GM18861 (cell line): ENCODE data around the gene DCLK3.

Source experiments
- ATAC-seq: cut with Tn5 transposase; IDR thresholded peaks from one replicate; pipeline ENCODE4 v1.9.1; 2021; ENCODE audit not compliant: unreplicated experiment

DCLK3 gene, protein sequence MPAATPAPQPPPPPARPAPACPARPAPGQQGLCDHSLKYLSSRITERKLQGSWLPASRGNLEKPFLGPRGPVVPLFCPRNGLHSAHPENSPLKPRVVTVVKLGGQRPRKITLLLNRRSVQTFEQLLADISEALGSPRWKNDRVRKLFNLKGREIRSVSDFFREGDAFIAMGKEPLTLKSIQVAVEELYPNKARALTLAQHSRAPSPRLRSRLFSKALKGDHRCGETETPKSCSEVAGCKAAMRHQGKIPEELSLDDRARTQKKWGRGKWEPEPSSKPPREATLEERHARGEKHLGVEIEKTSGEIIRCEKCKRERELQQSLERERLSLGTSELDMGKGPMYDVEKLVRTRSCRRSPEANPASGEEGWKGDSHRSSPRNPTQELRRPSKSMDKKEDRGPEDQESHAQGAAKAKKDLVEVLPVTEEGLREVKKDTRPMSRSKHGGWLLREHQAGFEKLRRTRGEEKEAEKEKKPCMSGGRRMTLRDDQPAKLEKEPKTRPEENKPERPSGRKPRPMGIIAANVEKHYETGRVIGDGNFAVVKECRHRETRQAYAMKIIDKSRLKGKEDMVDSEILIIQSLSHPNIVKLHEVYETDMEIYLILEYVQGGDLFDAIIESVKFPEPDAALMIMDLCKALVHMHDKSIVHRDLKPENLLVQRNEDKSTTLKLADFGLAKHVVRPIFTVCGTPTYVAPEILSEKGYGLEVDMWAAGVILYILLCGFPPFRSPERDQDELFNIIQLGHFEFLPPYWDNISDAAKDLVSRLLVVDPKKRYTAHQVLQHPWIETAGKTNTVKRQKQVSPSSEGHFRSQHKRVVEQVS

DNA sequence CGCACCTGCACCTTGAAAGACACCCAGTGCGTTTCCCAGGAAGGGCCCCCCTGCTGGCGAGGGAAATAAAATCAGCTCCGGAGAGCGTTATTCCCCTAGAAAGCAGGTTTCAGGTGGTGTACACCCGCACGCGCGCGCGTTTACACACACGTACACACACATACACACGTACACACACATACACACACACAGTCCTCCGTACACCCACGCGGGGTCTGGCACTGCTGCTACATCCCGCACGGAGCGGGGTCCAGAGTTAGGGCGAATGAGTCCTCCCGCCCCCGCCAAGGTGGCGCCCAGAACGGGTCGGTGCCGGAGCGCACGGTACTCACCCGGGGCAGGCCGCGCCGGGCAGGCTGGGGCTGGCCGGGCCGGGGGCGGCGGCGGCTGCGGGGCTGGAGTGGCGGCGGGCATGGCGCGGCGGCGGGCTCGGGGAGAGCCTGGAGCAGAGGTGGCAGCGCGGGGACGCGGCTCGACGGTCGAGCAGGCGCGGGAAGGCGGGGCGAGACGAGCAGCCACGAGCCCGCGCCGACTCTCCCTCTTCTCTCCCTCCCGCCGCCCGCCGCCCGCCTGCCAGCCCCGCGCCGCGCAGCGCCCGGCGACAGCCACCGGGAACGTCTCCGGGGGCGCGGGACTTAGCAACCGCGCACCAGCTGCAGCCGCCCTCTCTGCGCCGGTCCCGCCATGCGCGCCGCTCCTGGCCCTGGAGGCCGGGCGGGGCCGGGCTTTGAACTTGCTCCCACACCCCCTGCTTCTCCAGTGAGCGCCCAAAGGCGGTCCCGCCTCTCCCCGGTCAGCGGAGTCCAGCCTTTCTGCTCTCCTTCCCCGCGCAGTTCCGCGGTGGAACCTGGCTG is at the start of gene DCLK3:
DCLK3 (minus strand) TSS at position 704 of the 854 bp plus-strand sequence; CDS start at position 414, 290 bp downstream.
- ATAC-seq = no peak

DNA sequence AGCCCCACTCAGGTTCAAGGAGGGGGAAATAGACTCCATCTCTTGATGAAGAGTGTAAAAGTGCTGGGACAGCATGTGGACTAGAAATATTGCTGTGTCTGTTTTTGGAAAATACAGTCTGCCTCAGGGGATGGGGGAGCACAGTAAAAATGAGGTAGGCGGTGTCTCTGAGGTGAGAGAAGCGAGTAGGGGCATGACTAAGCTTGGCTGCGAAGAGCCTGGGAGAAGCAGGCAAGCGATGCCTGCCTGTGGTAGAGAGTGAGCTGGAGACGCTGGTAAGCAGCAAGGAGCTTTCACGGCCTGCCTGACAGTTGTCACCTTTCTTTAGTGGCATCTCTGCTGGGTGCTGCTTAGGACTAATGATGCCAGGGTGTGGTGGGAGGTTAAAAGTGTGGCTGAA is 49.0 kb upstream of the DCLK3 start:
- no peak for ATAC-seq

DNA sequence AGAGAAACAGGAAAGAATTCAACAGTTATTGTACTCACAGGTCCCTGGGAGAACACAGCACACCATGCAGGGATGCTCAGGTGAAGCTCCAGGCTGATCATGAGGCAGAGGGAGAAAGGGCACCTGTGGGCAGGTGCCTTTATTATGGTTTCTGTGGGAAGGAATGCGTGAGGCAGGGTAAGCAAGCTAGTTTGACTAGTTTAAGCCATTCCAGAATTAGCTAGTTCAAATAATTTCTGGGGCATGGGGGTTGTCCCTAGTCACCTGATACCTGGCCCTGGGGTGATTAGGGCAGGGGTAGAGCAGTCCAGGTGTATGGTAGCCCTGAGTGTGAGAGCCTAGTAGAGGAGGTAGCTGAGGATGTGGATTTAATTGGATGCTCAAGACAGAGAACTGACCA is 47.9 kb upstream of the DCLK3 start:
- ATAC-seq = no peak

DNA sequence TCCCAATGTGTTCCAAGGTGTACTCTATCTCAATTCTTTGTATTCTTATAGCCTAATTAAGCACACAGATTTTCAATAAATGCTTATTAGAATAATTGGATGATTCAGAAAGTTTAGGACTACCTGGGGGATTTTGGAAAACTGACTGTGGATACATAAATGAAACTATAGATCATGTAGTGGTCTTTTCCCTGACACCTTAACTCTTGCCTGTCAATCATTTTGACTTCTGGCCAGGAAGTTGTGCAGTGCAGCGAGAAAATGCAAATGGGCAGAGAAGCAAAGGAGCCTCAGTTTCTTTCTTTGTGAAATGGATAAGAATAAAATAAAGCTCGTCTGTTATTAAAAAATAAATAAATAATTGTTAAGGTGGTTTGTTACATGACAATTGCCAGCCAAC is 47.4 kb upstream of the DCLK3 start:
- ATAC-seq = no peak

DNA sequence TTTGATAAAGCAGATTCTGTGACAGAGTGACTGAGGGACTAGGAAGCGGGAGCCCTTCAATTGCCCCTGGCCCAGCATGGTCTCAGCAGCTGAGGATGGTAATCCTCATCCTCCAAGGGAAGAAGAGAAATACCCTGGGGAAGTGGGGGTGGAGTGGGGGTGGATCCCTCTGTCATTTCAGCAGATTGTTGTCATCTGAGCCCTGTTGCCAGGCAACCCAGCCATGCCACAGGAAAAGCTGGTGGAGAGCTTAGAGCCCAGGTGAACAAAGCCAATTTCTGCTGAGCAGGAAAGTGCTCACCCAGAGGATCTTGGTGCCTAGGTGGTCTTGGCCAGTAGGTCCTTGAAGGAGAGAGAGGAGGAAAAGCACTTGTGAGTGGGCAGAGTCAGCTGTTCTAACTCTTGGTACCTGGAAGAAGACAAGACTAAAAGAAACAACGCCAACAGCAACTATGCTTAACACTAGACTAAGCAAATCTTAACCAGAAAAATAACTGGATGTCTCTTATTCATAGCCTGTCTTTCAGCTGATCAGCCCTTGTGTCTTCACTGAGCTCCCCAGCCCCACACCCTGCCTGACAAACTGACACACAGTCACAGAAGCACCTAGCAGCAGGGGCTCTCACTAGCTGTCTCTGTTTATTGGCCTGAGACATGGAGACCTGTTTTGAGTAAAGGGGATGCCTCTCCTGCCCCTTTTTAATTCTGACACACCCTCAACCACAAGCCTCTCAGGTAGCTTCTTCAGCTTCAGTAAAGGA is 40.1 kb upstream of the DCLK3 start:
- ATAC-seq = no peak

DNA sequence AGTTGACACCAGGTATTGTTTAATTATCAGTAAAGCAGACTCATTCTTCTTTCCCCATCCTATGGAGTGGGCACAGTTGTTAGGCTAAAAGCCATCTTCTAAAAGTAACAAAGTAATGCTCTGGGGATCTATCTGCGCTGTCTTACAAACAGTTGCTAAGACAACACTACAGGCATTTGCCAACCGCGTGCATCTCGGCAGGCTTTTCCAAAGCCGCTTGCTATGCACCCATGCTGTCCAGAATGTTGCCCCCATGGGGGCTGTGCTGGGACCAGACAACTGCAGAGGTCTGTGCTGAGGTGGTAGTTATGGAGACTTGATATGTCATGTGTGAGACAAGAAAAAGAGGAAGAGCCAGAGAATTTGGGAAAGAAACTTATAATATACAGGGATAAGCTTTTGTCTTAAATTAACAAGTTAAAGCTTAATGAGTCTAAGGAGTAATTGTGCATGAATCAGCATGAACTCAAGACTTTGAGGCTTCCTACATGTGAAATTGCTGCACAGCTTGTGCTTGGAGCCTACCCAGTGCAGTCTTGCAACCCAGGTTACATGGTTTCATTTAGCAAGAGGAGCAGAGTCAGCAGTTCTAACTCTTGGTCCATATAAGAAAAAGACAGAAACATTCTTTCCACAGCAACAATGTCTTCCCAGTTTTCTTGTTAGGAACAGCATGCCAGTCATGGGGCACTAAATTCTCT is 38.9 kb upstream of the DCLK3 start:
- ATAC-seq = no peak

DNA sequence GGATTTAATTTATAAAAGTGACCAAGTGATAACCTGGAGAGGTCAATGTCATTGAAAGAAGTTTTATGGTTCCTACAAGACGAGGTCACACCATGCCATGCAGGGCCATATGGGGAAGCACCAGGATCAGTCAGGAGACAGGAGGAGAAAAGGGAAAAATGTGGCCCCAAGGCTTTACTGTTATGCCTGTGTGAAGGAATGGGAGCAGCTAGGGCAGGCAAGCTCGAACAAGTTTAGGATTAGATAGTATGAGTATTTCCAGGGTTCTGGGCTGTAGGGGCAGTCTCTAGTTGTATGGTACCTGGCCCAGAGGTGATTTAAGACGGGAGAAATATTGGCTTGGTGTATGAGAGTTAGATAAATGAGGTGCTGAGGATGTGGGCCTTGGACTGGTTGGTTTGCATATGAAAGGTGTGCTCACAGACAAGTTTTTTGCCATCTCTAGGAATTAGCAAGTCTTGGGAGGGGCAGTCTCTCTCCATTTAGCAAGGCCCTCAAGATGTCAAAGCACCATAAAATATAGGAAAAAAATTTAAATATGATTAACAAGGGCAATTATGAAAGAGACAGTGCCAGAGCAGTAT is 36.3 kb upstream of the DCLK3 start:
- no peak for ATAC-seq

DNA sequence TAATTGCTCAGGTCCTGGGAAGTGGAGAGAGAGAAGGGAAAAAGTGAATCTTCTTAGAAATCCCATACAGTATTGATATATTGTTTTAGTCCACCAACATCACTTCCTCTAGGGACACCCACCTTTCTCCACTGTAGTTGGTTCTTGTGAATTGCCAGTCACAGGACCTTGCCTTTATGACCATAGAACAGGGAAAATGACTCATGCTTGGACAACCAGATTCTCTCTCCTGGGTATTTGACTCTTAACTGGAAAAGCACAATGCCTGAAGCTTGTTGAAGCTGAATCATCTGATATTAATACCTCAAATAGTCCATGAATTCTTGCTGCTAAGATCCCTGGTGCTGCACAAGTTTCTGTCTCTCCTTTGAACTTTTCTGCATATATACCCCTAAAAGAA is 32.5 kb upstream of the DCLK3 start:
- no peak for ATAC-seq

DNA sequence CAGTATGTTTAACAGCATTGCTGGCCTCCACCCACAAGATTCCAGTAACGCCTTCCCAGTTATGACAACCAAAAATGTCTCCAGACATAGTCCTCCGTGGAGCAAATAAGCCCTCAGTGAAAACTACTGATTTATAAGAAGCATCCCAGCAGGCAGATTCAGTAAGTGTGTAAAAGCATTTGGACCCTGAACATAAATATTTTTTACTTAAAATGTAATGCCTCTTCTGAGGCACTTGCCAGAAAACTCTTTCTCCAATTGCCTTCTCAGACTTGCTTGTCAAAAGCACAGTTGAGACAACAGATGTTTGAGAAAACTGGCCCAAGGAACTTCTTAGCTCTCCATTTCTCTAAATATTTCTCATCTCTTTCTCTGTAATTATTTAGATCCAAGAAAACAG is 31.8 kb upstream of the DCLK3 start:
- no peak for ATAC-seq

DNA sequence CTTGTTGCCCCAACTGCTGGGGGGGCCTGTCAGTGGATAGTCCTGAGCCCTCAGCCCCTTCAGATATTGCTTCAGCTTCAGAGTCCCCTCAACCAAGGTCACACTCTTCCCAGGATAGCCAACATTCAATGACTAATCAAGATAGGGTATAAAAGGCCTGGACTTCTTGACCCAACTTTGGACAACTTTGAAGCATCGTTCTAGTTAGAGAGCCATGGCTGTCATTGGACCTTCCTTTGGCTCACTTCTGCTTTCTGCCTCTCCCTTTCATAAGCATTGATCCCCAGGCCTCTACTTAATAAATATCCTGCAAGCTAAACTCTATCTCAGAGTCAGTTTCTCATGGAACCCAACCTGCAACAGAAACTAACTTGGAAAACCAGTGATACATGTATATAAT is 31.3 kb upstream of the DCLK3 start:
- no peak for ATAC-seq

DNA sequence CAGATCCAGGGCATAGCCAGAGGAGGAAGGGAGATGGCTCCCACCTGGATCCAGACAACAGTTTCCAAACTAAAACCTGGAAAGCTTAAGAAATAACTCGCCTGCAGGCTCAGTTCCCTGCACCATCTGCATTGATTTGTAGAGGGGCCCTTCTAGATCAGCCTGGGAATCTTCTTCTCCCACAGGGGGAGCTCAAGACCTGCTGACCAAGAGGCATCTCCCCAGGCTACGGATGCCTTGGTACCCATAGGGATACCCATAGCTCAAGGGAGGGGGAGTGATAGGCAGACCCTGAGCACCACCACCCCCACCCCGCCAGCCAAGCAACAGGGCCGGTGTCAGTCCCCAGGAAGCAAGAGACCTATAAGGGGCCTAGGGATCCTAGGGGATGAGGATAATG is 28.0 kb upstream of the DCLK3 start:
- peak; percentile 58 for ATAC-seq

DNA sequence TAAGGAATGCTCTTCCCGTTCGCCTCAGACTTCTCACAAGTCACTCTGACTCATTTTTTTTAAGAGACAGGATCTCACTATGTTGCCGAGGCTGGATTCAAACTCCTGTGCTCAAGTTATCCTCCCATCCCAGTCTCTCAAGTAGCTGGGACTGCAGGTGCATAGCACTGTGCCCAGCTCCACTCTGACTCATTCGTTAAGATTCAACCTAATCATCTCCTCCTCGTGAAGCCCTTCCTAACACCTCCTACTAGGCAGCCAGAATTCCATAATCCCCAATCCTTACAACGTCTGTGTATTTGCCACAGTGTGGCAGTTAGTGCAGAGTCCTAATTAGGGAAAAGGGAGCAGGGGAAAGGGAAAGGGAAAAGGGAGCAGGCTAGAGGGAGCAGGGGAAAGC is 26.4 kb upstream of the DCLK3 start:
- no peak for ATAC-seq

DNA sequence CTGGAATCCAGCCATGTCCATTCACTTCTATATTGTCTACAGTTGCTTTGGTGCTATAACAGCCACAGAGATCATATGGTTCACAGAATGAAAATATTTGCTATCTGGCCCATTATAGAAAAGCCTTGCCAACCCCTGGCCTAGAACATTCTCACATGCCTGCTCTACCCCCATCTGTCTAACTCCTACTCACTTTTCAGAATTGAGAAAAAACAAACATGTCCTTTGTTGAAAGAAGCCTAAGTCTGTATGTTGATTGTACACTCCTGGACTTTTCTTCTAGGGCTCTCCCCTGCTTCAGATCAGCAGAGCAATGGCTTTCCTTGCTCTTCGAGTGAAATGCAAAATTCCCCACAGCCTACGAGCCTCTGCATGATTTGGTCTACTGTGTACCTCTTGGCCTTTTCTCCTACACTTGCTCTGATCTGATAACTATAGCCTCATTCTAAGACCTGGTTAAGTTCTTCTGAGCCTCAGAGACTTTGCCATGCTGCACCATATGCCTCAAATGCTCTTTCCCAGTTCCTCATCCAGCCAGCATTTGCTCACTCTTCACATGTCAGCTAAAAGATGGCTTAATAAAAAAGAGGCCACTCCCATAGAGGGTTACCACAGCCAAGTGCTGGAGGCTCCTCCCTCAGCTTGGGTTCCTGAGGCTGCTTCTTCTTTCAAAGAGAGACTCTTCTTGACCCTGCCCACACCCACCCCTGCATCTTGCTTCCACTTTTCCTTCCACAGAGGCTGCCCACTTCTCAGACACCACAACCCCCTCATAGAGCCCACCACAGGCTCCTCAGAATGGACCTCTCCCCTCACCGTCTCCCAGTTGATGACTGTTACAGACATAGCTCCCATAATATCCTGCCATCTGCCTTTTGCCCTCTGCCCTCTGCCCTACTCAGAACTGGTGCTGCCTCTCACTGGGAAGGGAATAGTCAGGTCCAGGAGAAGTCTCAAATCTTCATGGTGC is 22.9 kb upstream of the DCLK3 start:
- no peak for ATAC-seq

DNA sequence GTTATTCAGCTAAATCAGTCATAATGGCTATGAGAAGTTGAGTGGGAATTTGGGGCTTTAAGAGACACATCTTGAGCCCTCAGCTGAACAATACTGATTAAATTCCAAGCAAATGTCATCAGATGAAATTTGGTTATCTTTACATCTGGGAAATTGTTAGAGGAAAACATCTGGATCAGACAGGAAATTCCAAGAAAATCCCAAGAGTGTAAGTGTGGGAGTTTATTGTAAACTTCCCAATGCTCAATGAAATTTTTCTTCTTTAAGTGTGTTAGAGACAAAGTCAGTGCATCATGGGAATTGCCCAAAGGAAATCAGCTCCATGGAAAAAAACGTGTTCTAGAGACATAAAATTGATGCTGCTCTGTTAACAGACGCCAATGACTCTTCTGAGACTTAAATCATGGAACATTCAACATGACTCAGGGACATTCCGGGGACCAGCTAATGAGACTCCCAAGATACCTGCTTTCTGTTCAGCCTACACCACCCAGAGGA is 19.8 kb upstream of the DCLK3 start:
- ATAC-seq = no peak

DNA sequence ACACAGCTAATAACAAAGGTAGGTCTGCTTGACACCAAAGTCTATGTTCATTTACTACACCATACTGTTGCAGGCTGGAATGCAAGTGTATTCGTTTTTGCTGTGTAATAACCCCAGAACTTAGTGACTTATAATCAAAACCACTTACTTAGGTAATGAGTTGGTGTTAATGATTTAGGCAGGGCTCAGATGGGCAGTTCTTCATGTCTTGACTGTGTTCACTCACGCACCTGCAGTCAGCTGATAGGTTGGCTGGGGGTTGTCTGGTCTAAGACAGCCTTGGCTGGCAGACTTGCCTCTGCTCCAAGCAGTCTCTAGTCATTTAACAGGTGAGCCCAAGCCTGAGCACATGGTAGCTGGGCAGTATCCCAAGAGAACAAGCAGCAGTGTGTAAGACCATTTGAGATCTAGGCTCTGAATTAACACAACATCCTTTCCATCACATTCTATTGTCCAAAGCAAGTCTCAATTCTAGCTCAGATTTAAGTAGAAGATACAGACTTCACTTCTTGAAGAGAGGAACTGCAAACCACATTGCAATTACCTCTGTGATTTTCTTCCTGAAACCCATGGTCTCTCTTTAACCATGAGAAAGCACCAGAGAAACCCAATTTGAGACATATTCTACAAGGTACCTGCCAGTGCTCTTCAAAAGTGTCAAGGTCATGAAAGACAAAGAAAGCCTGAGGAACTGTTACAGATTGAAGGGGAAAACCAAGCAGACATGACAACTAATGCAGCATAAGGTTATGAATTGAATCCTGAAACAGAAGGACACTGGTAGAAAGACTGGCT is 13.3 kb upstream of the DCLK3 start:
- ATAC-seq = peak; percentile 83

DNA sequence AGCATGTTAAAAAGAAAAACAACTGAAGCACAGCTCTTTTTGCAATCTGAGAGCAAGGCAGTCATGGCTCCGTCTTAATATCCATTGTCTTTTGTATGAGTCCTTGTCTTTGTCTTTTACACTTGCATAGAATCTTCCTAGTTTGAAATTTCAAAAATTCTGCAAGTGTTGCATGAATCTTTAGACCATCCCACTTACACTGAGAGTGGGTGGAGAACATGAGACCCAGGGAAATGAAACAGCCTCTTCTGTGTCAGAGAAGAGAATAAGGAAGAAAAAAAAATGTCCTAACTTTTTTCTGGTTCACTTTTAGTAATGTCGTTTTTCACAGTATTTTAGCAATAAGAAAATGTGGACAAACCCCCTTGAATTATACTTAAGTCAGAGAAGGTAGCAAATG is 12.1 kb upstream of the DCLK3 start:
- ATAC-seq = no peak

DNA sequence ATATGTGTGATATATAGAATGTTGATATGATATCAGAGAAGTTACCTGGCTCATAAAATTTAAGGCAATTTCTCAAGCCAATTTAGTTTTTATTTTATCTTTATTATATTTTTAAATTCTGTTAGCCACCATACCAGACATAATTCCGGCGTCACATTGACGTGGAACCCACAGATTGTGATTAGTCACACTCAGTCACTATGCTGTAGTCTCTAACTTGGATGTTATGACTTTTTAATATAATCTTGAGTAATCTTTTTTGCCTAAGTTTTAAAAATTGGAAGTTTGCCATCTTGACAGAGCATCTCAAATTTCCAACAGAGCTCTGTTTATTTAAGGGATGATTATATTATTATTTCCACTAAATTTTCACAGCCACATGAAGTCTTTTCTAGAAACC is 9.7 kb upstream of the DCLK3 start:
- no peak for ATAC-seq

DNA sequence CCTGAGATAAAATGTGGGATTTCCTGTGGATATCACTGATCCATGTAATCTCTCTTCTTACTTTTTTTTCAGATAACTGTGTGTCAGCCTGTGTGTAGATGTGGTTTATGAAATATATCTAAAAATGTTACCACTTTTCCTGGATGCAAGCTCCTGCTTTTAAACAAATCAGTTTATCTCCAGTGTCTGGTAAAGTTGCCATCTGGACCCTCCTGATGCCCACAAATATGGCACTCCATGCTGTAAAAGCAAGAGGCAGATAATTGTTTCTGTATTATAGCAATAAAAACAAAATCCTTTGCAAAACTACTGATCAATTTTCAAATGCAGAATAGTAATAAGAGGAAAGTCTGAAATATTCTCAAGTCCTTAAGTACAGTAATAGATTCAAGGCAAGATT is 7.6 kb upstream of the DCLK3 start:
- ATAC-seq = no peak
